OCI-LY7 (cell line): ENCODE measurements around the gene CD163. TPM values are rescaled to one million over a fixed set of nuclear protein-coding genes. Genes with fewer than 3 reads are reported as not detected.

ENCODE experiments used
- BruUV-seq: library from RNA; stranded (reverse); fragments of 400-500 nt; replicated peaks from 2 replicates; lab custom pipeline; 2021; lab: Mats Ljungman, UMichigan
- CTCF ChIA-PET: fragments of 300-600 bp; sonication (Branson Sonifier 250); formaldehyde crosslinking; loops from one replicate; lab custom pipeline; 2022; ENCODE audit warnings: antibody characterized with exemption; ENCODE audit not compliant: unreplicated experiment; lab: Charles Lee
- POLR2A ChIA-PET: fragments of 300-600 bp; sonication (Branson Sonifier 250); formaldehyde crosslinking; loops from one replicate; lab custom pipeline; 2022; ENCODE audit warnings: antibody characterized with exemption; lab: Charles Lee
- DNase-seq: peaks from one replicate; pipeline ENCODE4 v3.0.0-alpha.2; 2015; ENCODE audit warnings: low spot score
- H2AFZ ChIP-seq: fragments of 200-600 bp; sonication (generic), shearing (Covaris generic); 2 replicates; pipeline ENCODE4 v1.6.1; 2014; ENCODE audit warnings: mild to moderate bottlenecking, antibody characterized with exemption, low read length, moderate library complexity
- H3K27ac ChIP-seq: fragments of 200-600 bp; sonication (generic); 2 replicates; pipeline ENCODE4 v1.5.1; 2014; ENCODE audit warnings: mixed run types, low read depth, mild to moderate bottlenecking, moderate library complexity, low read length, inconsistent platforms; ENCODE audit not compliant: poor library complexity, severe bottlenecking
- H3K36me3 ChIP-seq: fragments of 200-600 bp; sonication (generic); 2 replicates; pipeline ENCODE4 v1.6.1; 2014; ENCODE audit warnings: mild to moderate bottlenecking, antibody characterized with exemption, low read length, moderate library complexity, mixed read lengths; ENCODE audit not compliant: insufficient read depth
- H3K4me1 ChIP-seq: fragments of 200-600 bp; sonication (generic); 2 replicates; pipeline ENCODE4 v1.5.1; 2014; ENCODE audit warnings: mild to moderate bottlenecking, low read length; ENCODE audit not compliant: insufficient read depth, poor library complexity, severe bottlenecking
- H3K4me2 ChIP-seq: fragments of 200-600 bp; sonication (generic); 2 replicates; pipeline ENCODE4 v1.6.1; 2014; ENCODE audit warnings: mild to moderate bottlenecking, low read length
- H3K4me3 ChIP-seq: fragments of 200-600 bp; sonication (generic); 2 replicates; pipeline ENCODE4 v1.5.1; 2014; ENCODE audit warnings: mild to moderate bottlenecking, low read depth, low read length; ENCODE audit not compliant: poor library complexity, severe bottlenecking
- H3K79me2 ChIP-seq: fragments of 200-600 bp; sonication (generic); 2 replicates; pipeline ENCODE4 v1.6.1; 2016; ENCODE audit warnings: low read depth, mild to moderate bottlenecking, low read length, moderate library complexity, mixed read lengths; ENCODE audit not compliant: insufficient read depth
- H3K9me2 ChIP-seq: fragments of 200-600 bp; sonication (generic); 2 replicates; pipeline ENCODE4 v1.6.1; 2016; ENCODE audit warnings: mild to moderate bottlenecking, low read length, mixed read lengths; ENCODE audit not compliant: insufficient read depth
- H3K9me3 ChIP-seq: fragments of 200-600 bp; sonication (generic); 2 replicates; pipeline ENCODE4 v1.6.1; 2014; ENCODE audit warnings: mild to moderate bottlenecking, mixed run types, low read length, mixed read lengths
- H4K20me1 ChIP-seq: fragments of 200-600 bp; sonication (generic); 2 replicates; pipeline ENCODE4 v1.6.1; 2014; ENCODE audit warnings: mild to moderate bottlenecking, antibody characterized with exemption, low read length, moderate library complexity, mixed read lengths; ENCODE audit not compliant: insufficient read depth
- CTCF ChIP-seq: fragments of 200-600 bp; sonication (generic); conservative IDR thresholded peaks from 2 replicates; pipeline ENCODE4 v1.5.1; 2014; ENCODE audit warnings: mild to moderate bottlenecking, antibody characterized with exemption, low read length, moderate library complexity, mixed read lengths
- EZH2phosphoT487 ChIP-seq: fragments of 200-600 bp; sonication (generic); IDR thresholded peaks from 2 replicates; pipeline ENCODE4 v1.6.1; 2018; ENCODE audit warnings: low read depth, borderline replicate concordance, mild to moderate bottlenecking, mixed run types, antibody characterized with exemption, low read length, moderate library complexity, mixed read lengths
- intact Hi-C: fragments of 100-400 bp; cut with micrococcal nuclease; formaldehyde crosslinking; loops from one replicate; pipeline ENCODE4 v1.10.0; 2022; ENCODE audit not compliant: unreplicated experiment
- total RNA-seq, 2 experiments: library from RNA; depleted of rRNA in 1 of 2; stranded (reverse); fragments of >200 nt in 1 of 2; shearing (Covaris generic) in 1 of 2; gene quantifications; 2 replicates each; pipeline ENCODE4 v1.2.3, GENCODE V29; 2014 to 2022

CD163 gene
- total RNA-seq, 2 experiments from 2014 or later: not detected

- no peaks in the 10 kb centered on the region for H3K36me3 ChIP-seq
- TF ChIP-seq EZH2phosphoT487: no peak
- TF ChIP-seq CTCF: no peak
- H3K9me3 ChIP-seq: no peaks in the 10 kb centered on the region
- no peaks in the 10 kb centered on the region for H3K4me1 ChIP-seq
- no TSS peak for BruUV-seq
- ChIA-PET CTCF (no interaction called here), POLR2A (no interaction called here)
- DNase-seq: no peak
- H3K27ac ChIP-seq: no peak overlapping the region
- no peak overlapping the region for H3K4me2 ChIP-seq
- no peak overlapping the region for H3K4me3 ChIP-seq
- H3K9me2 ChIP-seq: no peaks in the 10 kb centered on the region
- H3K79me2 ChIP-seq: no peaks in the 10 kb centered on the region
- no peaks in the 10 kb centered on the region for H4K20me1 ChIP-seq
- intact Hi-C loops: no loop called here
- H2AFZ ChIP-seq: no peak overlapping the region
Observed at GRCh38 chr12:7448099-7448498, 55.5 kb downstream of the CD163 start.

- Histone ChIP-seq H2AFZ (no peak overlapping the region), H3K9me3 (no peaks in the 10 kb centered on the region), H4K20me1 (no peaks in the 10 kb centered on the region), H3K36me3 (no peaks in the 10 kb centered on the region), H3K4me2 (no peak overlapping the region), H3K27ac (no peak overlapping the region), H3K79me2 (no peaks in the 10 kb centered on the region), H3K4me1 (no peaks in the 10 kb centered on the region), H3K4me3 (no peak overlapping the region), H3K9me2 (no peaks in the 10 kb centered on the region)
- DNase-seq: no peak
- no peak for TF ChIP-seq CTCF
- no peak for TF ChIP-seq EZH2phosphoT487
- intact Hi-C loops: no loop called here
- CTCF ChIA-PET: no interaction called here
- POLR2A ChIA-PET: no interaction called here
- BruUV-seq: no TSS peak
Observed at GRCh38 chr12:7444537-7444936, 59.0 kb downstream of the CD163 start.

GRCh38 chr12:7444076-7444475 lies 59.5 kb downstream of the CD163 start, which contains the start of gene CD163L1:
Gene CD163L1, minus strand, starts transcription at chr12:7444153. Its CDS starts 26 bp downstream, at chr12:7444127.
- Histone ChIP-seq H3K4me1 (no peaks in the 10 kb centered on the region), H3K9me2 (no peaks in the 10 kb centered on the region), H3K27ac (no peak within 1 kb of the TSS), H3K4me3 (no peak within 1 kb of the TSS), H4K20me1 (no peaks in the 10 kb centered on the region), H3K9me3 (no peaks in the 10 kb centered on the region), H2AFZ (no peak within 1 kb of the TSS), H3K36me3 (no peaks in the 10 kb centered on the region), H3K4me2 (no peak within 1 kb of the TSS), H3K79me2 (no peaks in the 10 kb centered on the region)
- CTCF ChIA-PET: no interaction called here
- intact Hi-C loops: no loop called here
- TF ChIP-seq EZH2phosphoT487: no peak
- TF ChIP-seq CTCF: no peak
- no TSS peak for BruUV-seq
- DNase-seq: no peak
- POLR2A ChIA-PET: no interaction called here
